GM19240 (cell line): ENCODE results near the gene PIK3R2.

ENCODE experiments used
- DNase-seq: peaks from one replicate; pipeline ENCODE4 v3.0.0; 2011; ENCODE audit warnings: low spot score; ENCODE audit not compliant: insufficient read length

PIK3R2 gene

GRCh38 chr19:18171605-18172327 is 18.8 kb downstream of the PIK3R2 start:
- no peak for DNase-seq

- DNase-seq: no peak
Measured at GRCh38 chr19:18172331-18173053, 19.5 kb downstream of the PIK3R2 start.

GRCh38 chr19:18173054-18173571 is 20.1 kb downstream of the PIK3R2 start:
- no peak for DNase-seq

- no peak for DNase-seq
Measured at GRCh38 chr19:18173572-18174288, 20.8 kb downstream of the PIK3R2 start, which contains the start of gene IFI30. Gene IFI30, plus strand, starts transcription at chr19:18173813. Its CDS starts 29 bp downstream, at chr19:18173842.

- no peak for DNase-seq
Measured at GRCh38 chr19:18174983-18175382, 22.0 kb downstream of the PIK3R2 start.

- no peak for DNase-seq
Measured at GRCh38 chr19:18176367-18177310, 23.7 kb downstream of the PIK3R2 start.

GRCh38 chr19:18179957-18180356 is 27.0 kb downstream of the PIK3R2 start:
- no peak for DNase-seq

- no peak for DNase-seq
Measured at GRCh38 chr19:18183529-18183928, 30.6 kb downstream of the PIK3R2 start.

- DNase-seq: no peak
Measured at GRCh38 chr19:18185538-18185937, 32.6 kb downstream of the PIK3R2 start.

- no peak for DNase-seq
Measured at GRCh38 chr19:18190278-18190677, 37.3 kb downstream of the PIK3R2 start.

- DNase-seq: no peak
Measured at GRCh38 chr19:18191640-18192062, 38.7 kb downstream of the PIK3R2 start.

GRCh38 chr19:18192673-18193387 is 39.9 kb downstream of the PIK3R2 start, which contains the start of gene MPV17L2:
Gene MPV17L2, plus strand, starts transcription at chr19:18193218. Its CDS starts 64 bp downstream, at chr19:18193282.
- DNase-seq: no peak

- DNase-seq: no peak
Measured at GRCh38 chr19:18193388-18194180, 40.6 kb downstream of the PIK3R2 start.

- DNase-seq: no peak
Measured at GRCh38 chr19:18194181-18194530, 41.2 kb downstream of the PIK3R2 start.

- no peak for DNase-seq
Measured at GRCh38 chr19:18194554-18195238, 41.7 kb downstream of the PIK3R2 start.

GRCh38 chr19:18196511-18196845 is 43.5 kb downstream of the PIK3R2 start:
- DNase-seq: no peak

- DNase-seq: no peak
Measured at GRCh38 chr19:18197306-18197705, 44.3 kb downstream of the PIK3R2 start.

GRCh38 chr19:18197941-18198340 is 45.0 kb downstream of the PIK3R2 start:
- no peak for DNase-seq

- DNase-seq: no peak
Measured at GRCh38 chr19:18198374-18198773, 45.4 kb downstream of the PIK3R2 start.
